ENCODE results near the gene MPP4.

The MPP4 gene

DNA sequence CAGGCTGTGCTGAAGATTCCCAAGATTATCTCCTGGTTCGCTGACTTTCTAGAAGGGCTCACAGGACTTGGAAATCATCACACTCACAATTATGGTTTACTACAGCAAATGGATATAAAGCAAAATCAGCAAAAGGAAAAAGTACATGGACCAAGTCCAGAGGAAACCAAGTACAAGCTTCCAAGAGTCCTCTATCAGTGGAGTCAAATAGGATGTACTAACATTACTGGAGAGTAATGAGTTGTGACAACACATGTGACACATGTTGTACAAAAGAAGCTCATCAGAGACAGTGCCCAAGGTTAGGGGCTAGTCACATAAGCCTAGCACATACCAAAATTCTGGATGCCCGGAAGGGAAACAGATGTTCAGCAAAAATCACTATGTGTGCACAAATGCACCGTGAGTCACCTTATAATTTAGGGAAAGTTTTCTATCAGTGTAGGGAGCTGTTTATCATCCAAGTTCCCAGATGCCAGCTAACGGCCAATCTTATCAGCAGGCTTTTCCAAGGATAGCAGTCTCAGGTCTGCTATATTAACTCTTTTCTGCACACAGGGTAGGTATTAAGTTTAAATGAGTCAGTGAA, 64.7 kb downstream of the MPP4 start:
- Histone ChIP-seq H3K4me1 (ENCODE audit: control insufficient read depth, insufficient read depth, low read length) (no peaks in the 10 kb centered on the region), H3K9me3 (ENCODE audit: control insufficient read depth, insufficient read depth, low read length) (no peaks in the 10 kb centered on the region), H3K36me3 (ENCODE audit: control insufficient read depth, insufficient read depth, low read length) (peaks cover 15% of the 10 kb centered on the region; the same call in 1 of the 2 replicates), H3K4me3 (ENCODE audit: low read length) (no peak overlapping the region), H3K27me3 (ENCODE audit: control insufficient read depth, insufficient read depth, low read length) (no peaks in the 10 kb centered on the region), H3K27ac (ENCODE audit: low read length) (no peak overlapping the region)
- WGBS (ENCODE audit: insufficient coverage, insufficient read length): no CpG with 5 or more reads among the region's 4 CpGs
- DNase-seq (ENCODE audit: low read depth, low spot score): no peak

GRCh38 chr2:201631041-201631440, 67.4 kb downstream of the MPP4 start:
- DNase-seq (ENCODE audit: low read depth, low spot score): no peak
- Histone ChIP-seq H3K9me3 (ENCODE audit: control insufficient read depth, insufficient read depth, low read length) (no peaks in the 10 kb centered on the region), H3K36me3 (ENCODE audit: control insufficient read depth, insufficient read depth, low read length) (peaks cover 20% of the 10 kb centered on the region; the same call in 1 of the 2 replicates), H3K4me3 (ENCODE audit: low read length) (no peak overlapping the region), H3K27ac (ENCODE audit: low read length) (no peak overlapping the region), H3K4me1 (ENCODE audit: control insufficient read depth, insufficient read depth, low read length) (no peaks in the 10 kb centered on the region), H3K27me3 (ENCODE audit: control insufficient read depth, insufficient read depth, low read length) (no peaks in the 10 kb centered on the region)
- WGBS (ENCODE audit: insufficient coverage, insufficient read length): no CpG with 5 or more reads among the region's 8 CpGs

DNA sequence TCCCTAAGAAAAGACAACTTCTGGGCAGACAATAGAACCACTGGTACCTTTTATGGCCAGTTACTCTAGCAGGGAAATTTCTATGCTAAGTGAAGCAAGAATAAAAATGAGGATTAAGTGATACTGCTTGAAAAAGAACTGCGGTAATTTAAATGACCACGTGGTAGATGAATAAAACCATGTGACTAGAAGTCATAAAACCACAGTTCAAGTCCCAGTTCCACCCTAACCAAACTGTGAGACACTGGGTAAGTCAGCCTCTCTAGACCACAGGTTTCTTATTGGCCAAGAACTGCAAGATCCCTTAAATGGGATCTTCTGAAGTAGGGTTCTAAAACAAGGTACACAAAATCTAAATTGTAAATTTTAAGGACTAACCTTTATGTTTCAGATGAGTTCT, 67.9 kb downstream of the MPP4 start:
- Histone ChIP-seq H3K27me3 (ENCODE audit: control insufficient read depth, insufficient read depth, low read length) (no peaks in the 10 kb centered on the region), H3K36me3 (ENCODE audit: control insufficient read depth, insufficient read depth, low read length) (peaks cover 20% of the 10 kb centered on the region; the same call in 1 of the 2 replicates), H3K4me1 (ENCODE audit: control insufficient read depth, insufficient read depth, low read length) (no peaks in the 10 kb centered on the region), H3K27ac (ENCODE audit: low read length) (no peak overlapping the region), H3K4me3 (ENCODE audit: low read length) (no peak overlapping the region), H3K9me3 (ENCODE audit: control insufficient read depth, insufficient read depth, low read length) (no peaks in the 10 kb centered on the region)
- DNase-seq (ENCODE audit: low read depth, low spot score): no peak
- no CpG with 5 or more reads among the region's 2 CpGs for whole genome bisulfite sequencing (ENCODE audit: insufficient coverage, insufficient read length)

DNA sequence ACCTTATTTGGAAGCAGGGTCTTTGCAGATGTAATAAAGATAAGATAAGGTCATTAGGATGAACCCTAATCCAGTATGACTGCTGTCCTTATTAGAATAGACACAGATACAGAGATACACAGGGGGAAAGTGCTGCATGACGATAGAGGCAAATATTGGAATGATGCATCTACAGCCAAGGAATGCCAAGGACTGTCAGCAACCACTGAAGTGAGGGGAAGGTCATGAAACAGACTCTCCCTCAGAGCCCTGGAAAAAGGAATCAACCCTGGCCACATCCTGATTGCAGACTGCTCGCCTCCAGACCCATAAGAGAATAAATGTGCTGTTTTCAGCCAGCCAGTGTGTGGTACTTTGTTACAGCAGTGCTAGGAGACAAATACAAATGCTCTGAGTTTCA, 69.9 kb downstream of the MPP4 start:
- no peaks in the 10 kb centered on the region for H3K9me3 ChIP-seq (ENCODE audit: control insufficient read depth, insufficient read depth, low read length)
- no CpG with 5 or more reads among the region's 2 CpGs for WGBS (ENCODE audit: insufficient coverage, insufficient read length)
- peaks cover 11% of the 10 kb centered on the region; the same call in 1 of the 2 replicates for H3K36me3 ChIP-seq (ENCODE audit: control insufficient read depth, insufficient read depth, low read length)

DNA sequence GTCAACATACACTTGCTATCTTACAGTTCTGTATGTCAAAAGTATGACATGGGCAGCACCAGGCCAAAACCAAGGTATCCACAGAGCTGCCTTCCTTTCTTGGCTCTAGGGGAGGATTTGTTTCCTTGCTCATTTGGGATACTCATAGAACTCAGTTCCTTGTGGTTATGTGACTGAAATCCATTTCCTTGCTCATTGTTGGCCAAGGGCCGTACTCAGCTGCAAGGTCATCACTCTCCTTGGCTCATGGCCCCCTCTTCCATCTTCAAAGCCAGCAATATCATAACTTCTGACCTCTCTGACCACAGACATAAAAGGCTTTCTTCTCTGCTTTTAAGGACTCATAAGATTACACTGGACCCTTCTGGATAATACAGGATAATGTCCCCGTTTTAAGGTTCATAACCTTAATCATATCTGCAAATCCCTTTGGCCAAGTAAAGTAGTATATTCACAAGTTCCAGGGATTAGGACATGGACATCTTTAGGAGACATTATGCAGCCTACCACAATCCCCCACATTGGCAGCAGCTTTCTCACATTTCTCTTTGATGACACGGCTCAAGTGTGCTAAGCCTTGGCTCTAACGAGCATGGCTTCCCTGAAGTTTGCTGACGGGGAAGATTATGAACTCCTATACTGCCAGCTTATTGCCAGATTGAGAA, 76.0 kb downstream of the MPP4 start:
- Histone ChIP-seq H3K4me3 (ENCODE audit: low read length) (no peak overlapping the region), H3K36me3 (ENCODE audit: control insufficient read depth, insufficient read depth, low read length) (peaks cover 2% of the 10 kb centered on the region; the same call in 1 of the 2 replicates), H3K9me3 (ENCODE audit: control insufficient read depth, insufficient read depth, low read length) (no peaks in the 10 kb centered on the region), H3K27me3 (ENCODE audit: control insufficient read depth, insufficient read depth, low read length) (no peaks in the 10 kb centered on the region), H3K27ac (ENCODE audit: low read length) (no peak overlapping the region), H3K4me1 (ENCODE audit: control insufficient read depth, insufficient read depth, low read length) (no peaks in the 10 kb centered on the region)
- no peak for DNase-seq (ENCODE audit: low read depth, low spot score)
- no CpG with 5 or more reads among the region's 5 CpGs for WGBS (ENCODE audit: insufficient coverage, insufficient read length)

More for the DNA sequence above, 69.9 kb downstream of the MPP4 start:
- no peak overlapping the region for H3K4me3 ChIP-seq (ENCODE audit: low read length)
- H3K4me1 ChIP-seq (ENCODE audit: control insufficient read depth, insufficient read depth, low read length): no peaks in the 10 kb centered on the region
- no peak overlapping the region for H3K27ac ChIP-seq (ENCODE audit: low read length)
- DNase-seq (ENCODE audit: low read depth, low spot score): no peak
- no peaks in the 10 kb centered on the region for H3K27me3 ChIP-seq (ENCODE audit: control insufficient read depth, insufficient read depth, low read length)

DNA sequence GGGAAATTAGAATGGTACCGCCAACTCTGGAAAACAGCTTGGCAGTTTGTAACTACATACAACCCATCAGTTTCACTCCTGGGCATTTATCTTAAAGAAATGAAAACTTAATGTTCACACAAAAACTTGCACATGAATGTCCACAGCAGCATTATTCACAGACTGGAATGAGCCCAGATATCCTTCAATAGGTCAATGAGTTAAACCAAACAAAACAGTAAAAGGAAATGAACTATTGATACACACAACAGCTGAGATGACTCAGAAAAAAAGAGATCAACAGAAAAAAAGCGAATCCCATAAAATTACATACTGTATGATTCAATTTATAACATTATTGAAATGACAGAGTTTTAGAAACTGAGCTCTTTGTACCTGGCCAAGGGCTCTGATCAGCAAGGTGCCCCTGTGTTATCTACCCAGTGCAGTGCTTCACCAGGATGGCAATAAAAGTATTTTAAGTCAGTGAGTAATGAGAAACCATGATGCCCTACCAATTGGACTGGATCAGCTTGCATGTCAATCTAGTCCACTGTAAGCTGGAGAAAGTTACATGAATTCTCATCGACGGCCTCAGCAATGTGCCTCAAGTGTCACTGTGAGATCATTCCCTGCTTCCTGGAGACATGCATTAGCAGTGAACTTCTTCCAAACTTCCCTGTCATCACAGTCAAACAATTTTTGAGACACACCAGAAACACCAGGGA, 77.0 kb downstream of the MPP4 start:
- Histone ChIP-seq H3K4me3 (ENCODE audit: low read length) (no peak overlapping the region), H3K27ac (ENCODE audit: low read length) (no peak overlapping the region)
- WGBS (ENCODE audit: insufficient coverage, insufficient read length): no CpG with 5 or more reads among the region's 4 CpGs

GRCh38 chr2:201618744-201619662, 79.4 kb downstream of the MPP4 start:
- no peak for DNase-seq (ENCODE audit: low read depth, low spot score)
- WGBS (ENCODE audit: insufficient coverage, insufficient read length): 100% methylated on average over 1 of the region's 39 CpGs
- Histone ChIP-seq H3K27ac (ENCODE audit: low read length) (no peak overlapping the region), H3K27me3 (ENCODE audit: control insufficient read depth, insufficient read depth, low read length) (no peaks in the 10 kb centered on the region), H3K9me3 (ENCODE audit: control insufficient read depth, insufficient read depth, low read length) (no peaks in the 10 kb centered on the region), H3K4me1 (ENCODE audit: control insufficient read depth, insufficient read depth, low read length) (no peaks in the 10 kb centered on the region), H3K4me3 (ENCODE audit: low read length) (no peak overlapping the region), H3K36me3 (ENCODE audit: control insufficient read depth, insufficient read depth, low read length) (peaks cover 2% of the 10 kb centered on the region; the same call in 1 of the 2 replicates)

More for the DNA sequence above, 77.0 kb downstream of the MPP4 start:
- no peaks in the 10 kb centered on the region for H3K27me3 ChIP-seq (ENCODE audit: control insufficient read depth, insufficient read depth, low read length)
- no peaks in the 10 kb centered on the region for H3K4me1 ChIP-seq (ENCODE audit: control insufficient read depth, insufficient read depth, low read length)
- peaks cover 2% of the 10 kb centered on the region; the same call in 1 of the 2 replicates for H3K36me3 ChIP-seq (ENCODE audit: control insufficient read depth, insufficient read depth, low read length)
- no peaks in the 10 kb centered on the region for H3K9me3 ChIP-seq (ENCODE audit: control insufficient read depth, insufficient read depth, low read length)
- DNase-seq (ENCODE audit: low read depth, low spot score): no peak

GRCh38 chr2:201608021-201608420, 90.4 kb downstream of the MPP4 start:
- no CpG with 5 or more reads among the region's 1 CpG for WGBS (ENCODE audit: insufficient coverage, insufficient read length)
- Histone ChIP-seq H3K27me3 (ENCODE audit: control insufficient read depth, insufficient read depth, low read length) (no peaks in the 10 kb centered on the region), H3K4me3 (ENCODE audit: low read length) (no peak overlapping the region), H3K27ac (ENCODE audit: low read length) (no peak overlapping the region), H3K9me3 (ENCODE audit: control insufficient read depth, insufficient read depth, low read length) (no peaks in the 10 kb centered on the region), H3K36me3 (ENCODE audit: control insufficient read depth, insufficient read depth, low read length) (no peaks in the 10 kb centered on the region), H3K4me1 (ENCODE audit: control insufficient read depth, insufficient read depth, low read length) (no peaks in the 10 kb centered on the region)
- DNase-seq (ENCODE audit: low read depth, low spot score): no peak

DNA sequence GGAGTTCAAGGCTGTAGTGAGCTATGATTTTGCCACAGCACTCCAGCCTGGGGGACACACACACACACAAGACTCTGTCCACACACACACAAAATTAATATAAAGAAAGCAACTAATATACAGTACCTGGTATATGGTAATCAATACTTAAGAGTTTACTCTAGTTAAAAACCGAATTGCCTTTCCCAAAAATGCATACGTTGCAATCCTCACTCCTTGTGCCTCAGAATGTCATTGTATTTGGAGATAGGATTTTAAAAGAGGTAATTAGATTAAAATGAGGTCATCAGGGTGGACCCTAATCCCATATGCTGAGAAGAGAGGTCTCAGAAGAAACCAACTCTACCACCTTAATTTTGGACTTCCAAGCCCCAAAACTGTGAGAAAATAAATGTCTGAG, 90.9 kb downstream of the MPP4 start:
- no peak for DNase-seq (ENCODE audit: low read depth, low spot score)
- H3K4me1 ChIP-seq (ENCODE audit: control insufficient read depth, insufficient read depth, low read length): no peaks in the 10 kb centered on the region
- no peak overlapping the region for H3K4me3 ChIP-seq (ENCODE audit: low read length)
- no peak overlapping the region for H3K27ac ChIP-seq (ENCODE audit: low read length)
- no CpG with 5 or more reads among the region's 2 CpGs for WGBS (ENCODE audit: insufficient coverage, insufficient read length)
- no peaks in the 10 kb centered on the region for H3K36me3 ChIP-seq (ENCODE audit: control insufficient read depth, insufficient read depth, low read length)
- no peaks in the 10 kb centered on the region for H3K27me3 ChIP-seq (ENCODE audit: control insufficient read depth, insufficient read depth, low read length)
- no peaks in the 10 kb centered on the region for H3K9me3 ChIP-seq (ENCODE audit: control insufficient read depth, insufficient read depth, low read length)

- Histone ChIP-seq H3K36me3 (ENCODE audit: control insufficient read depth, insufficient read depth, low read length) (no peaks in the 10 kb centered on the region), H3K4me1 (ENCODE audit: control insufficient read depth, insufficient read depth, low read length) (no peaks in the 10 kb centered on the region), H3K27ac (ENCODE audit: low read length) (no peak overlapping the region), H3K27me3 (ENCODE audit: control insufficient read depth, insufficient read depth, low read length) (no peaks in the 10 kb centered on the region), H3K4me3 (ENCODE audit: low read length) (no peak overlapping the region), H3K9me3 (ENCODE audit: control insufficient read depth, insufficient read depth, low read length) (no peaks in the 10 kb centered on the region)
- WGBS (ENCODE audit: insufficient coverage, insufficient read length): no CpG with 5 or more reads among the region's 3 CpGs
- DNase-seq (ENCODE audit: low read depth, low spot score): no peak
Observed at GRCh38 chr2:201600906-201601305, 97.5 kb downstream of the MPP4 start.
